Neural progenitor cell (in vitro differentiated cells): ENCODE data around the gene CHADL. TPM values are rescaled to one million over a fixed set of nuclear protein-coding genes. Genes with fewer than 3 reads are reported as not detected.
A peak's percentile ranks its signal among the peaks of the same experiment; 100 is the strongest.
"Not testable (repeated sequence)": the region's sequence is repeated elsewhere in the genome, so short reads cannot be mapped to it uniquely, and the experiment has no call there.

Experiments used
- DNase-seq: peaks from one replicate; pipeline ENCODE4 v3.0.0-alpha.2; 2016; ENCODE audit warnings: low spot score
- H2AFZ ChIP-seq: fragments of 200-600 bp; sonication (generic); replicated peaks from 2 replicates; pipeline ENCODE4 v1.6.1; 2016; ENCODE audit warnings: antibody characterized with exemption
- H3F3A ChIP-seq: fragments of 200-600 bp; sonication (generic); 2 replicates; pipeline ENCODE4 v1.6.1; 2016; ENCODE audit warnings: antibody characterized with exemption, low read depth
- H3K27ac ChIP-seq: fragments of 200-600 bp; sonication (generic); 2 replicates; pipeline ENCODE4 v1.5.1; 2016; ENCODE audit warnings: mild to moderate bottlenecking
- H3K27me3 ChIP-seq: fragments of 200-600 bp; sonication (generic); 2 replicates; pipeline ENCODE4 v1.6.1; 2016; ENCODE audit warnings: mild to moderate bottlenecking, moderate library complexity
- H3K36me3 ChIP-seq: fragments of 200-600 bp; sonication (generic); 2 replicates; pipeline ENCODE4 v1.5.1; 2016
- H3K4me1 ChIP-seq: fragments of 200-600 bp; sonication (generic); 2 replicates; pipeline ENCODE4 v1.6.1; 2016; ENCODE audit warnings: mixed run types
- H3K4me2 ChIP-seq: fragments of 200-600 bp; sonication (generic); 2 replicates; pipeline ENCODE4 v1.6.1; 2016
- H3K4me3 ChIP-seq: fragments of 200-600 bp; sonication (generic); 2 replicates; pipeline ENCODE4 v1.5.1; 2016
- H3K79me2 ChIP-seq: fragments of 200-600 bp; sonication (generic); 2 replicates; pipeline ENCODE4 v1.6.1; 2016; ENCODE audit warnings: low read depth
- H3K9ac ChIP-seq: fragments of 200-600 bp; sonication (generic); 2 replicates; pipeline ENCODE4 v1.6.1; 2016
- H3K9me3 ChIP-seq: fragments of 200-600 bp; sonication (generic); 2 replicates; pipeline ENCODE4 v1.5.1; 2016; ENCODE audit warnings: low read depth
- H4K20me1 ChIP-seq: fragments of 200-600 bp; sonication (generic); 2 replicates; pipeline ENCODE4 v1.6.1; 2016; ENCODE audit warnings: low read depth
- H3K27ac Mint-ChIP-seq: 3 replicates; pipeline ENCODE4 v1.8.0; 2021; ENCODE audit warnings: mixed read lengths
- H3K27me3 Mint-ChIP-seq: 2 replicates; pipeline ENCODE4 v1.8.0; 2022; ENCODE audit warnings: low read depth, mild to moderate bottlenecking, inconsistent platforms, moderate library complexity, mixed read lengths; ENCODE audit not compliant: insufficient read depth
- H3K36me3 Mint-ChIP-seq: 3 replicates; pipeline ENCODE4 v1.8.0; 2021; ENCODE audit warnings: mixed read lengths
- H3K4me1 Mint-ChIP-seq: 3 replicates; pipeline ENCODE4 v1.8.0; 2021; ENCODE audit warnings: mixed read lengths
- H3K4me3 Mint-ChIP-seq: 3 replicates; pipeline ENCODE4 v1.8.0; 2021; ENCODE audit warnings: mild to moderate bottlenecking, moderate library complexity, mixed read lengths
- H3K9me3 Mint-ChIP-seq: 3 replicates; pipeline ENCODE4 v1.8.0; 2020; ENCODE audit warnings: mixed read lengths
- CTCF ChIP-seq: fragments of 200-600 bp; sonication (generic); IDR thresholded peaks from 2 replicates; pipeline ENCODE4 v1.5.1; 2017; ENCODE audit warnings: antibody characterized with exemption, mild to moderate bottlenecking
- EZH2 ChIP-seq: fragments of 200-600 bp; sonication (generic); IDR thresholded peaks from 2 replicates; pipeline ENCODE4 v1.6.1; 2017; ENCODE audit warnings: antibody characterized with exemption, mild to moderate bottlenecking, moderate library complexity
- EZH2phosphoT487 ChIP-seq: fragments of 200-600 bp; sonication (generic); IDR thresholded peaks from 2 replicates; pipeline ENCODE4 v1.6.1; 2017; ENCODE audit warnings: antibody characterized with exemption
- total RNA-seq: library from RNA; depleted of rRNA; stranded (reverse); fragments of >200 nt; gene quantifications from 2 replicates; pipeline ENCODE4 v1.2.3, GENCODE V29; 2015; ENCODE audit warnings: low replicate concordance

CHADL gene
- total RNA-seq, 1 donor from 2014 or later, result not detected

DNA sequence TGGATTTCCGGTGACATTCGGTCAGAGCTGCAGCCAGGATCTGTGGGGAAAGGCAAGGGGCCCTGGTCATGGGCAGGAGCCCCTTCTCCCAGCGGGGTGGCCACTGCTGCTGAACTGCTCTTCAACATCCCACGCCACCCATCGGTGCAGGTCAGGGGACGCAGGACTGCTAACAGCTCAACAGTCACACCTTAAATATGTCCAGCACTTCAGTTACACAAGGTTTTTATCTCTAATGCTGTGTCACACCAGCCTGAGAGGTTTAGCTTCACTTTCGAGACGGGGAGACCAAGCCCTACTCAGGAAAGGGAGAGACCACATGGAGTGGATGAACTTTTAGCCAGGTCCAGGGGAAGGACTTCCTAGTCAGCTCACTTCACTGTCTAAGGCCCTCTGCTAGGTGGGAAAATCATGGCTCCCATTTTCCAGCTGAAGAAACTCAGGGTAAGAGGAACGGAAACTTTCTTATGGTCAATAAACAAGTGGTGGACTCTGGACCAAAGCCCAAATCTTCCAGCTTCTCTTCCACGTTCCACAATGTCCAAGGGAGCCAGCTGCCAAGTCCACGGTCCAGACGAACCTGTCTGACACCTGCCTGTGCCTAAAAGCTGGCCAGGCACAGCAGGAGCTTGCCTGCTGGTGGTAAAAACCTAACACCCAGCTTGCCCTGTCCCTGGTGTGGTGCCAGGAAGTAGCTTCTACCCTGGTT, 21.0 kb upstream of the CHADL start:
- H3K27ac ChIP-seq, result no peak overlapping the region
- H3K4me2 ChIP-seq, result no peak overlapping the region
- H4K20me1 ChIP-seq, result peaks cover 8% of the 10 kb centered on the region
- no peaks in the 10 kb centered on the region for H3K27me3 ChIP-seq
- H2AFZ ChIP-seq, result no peak overlapping the region
- Mint-ChIP-seq H3K36me3 (peaks cover 38% of the 10 kb centered on the region), H3K9me3 (no peaks in the 10 kb centered on the region), H3K4me1 (peaks cover 6% of the 10 kb centered on the region), H3K4me3 (no peak overlapping the region), H3K27me3 (peaks cover 2% of the 10 kb centered on the region), H3K27ac (no peak overlapping the region)
- H3K4me3 ChIP-seq, result no peak overlapping the region
- no peaks in the 10 kb centered on the region for H3F3A ChIP-seq
- no peaks in the 10 kb centered on the region for H3K79me2 ChIP-seq
- H3K9me3 ChIP-seq, result no peaks in the 10 kb centered on the region
- H3K4me1 ChIP-seq, result peaks cover 9% of the 10 kb centered on the region
- TF ChIP-seq EZH2phosphoT487 (no peak), EZH2 (no peak), CTCF (no peak)
- DNase-seq, result no peak
- no peak overlapping the region for H3K9ac ChIP-seq
- peaks cover 5% of the 10 kb centered on the region for H3K36me3 ChIP-seq

- Mint-ChIP-seq H3K4me3 (no peak overlapping the region), H3K36me3 (peaks cover 36% of the 10 kb centered on the region), H3K9me3 (no peaks in the 10 kb centered on the region)
These were observed 20.1 kb upstream of the CHADL start for GRCh38 chr22:41260871-41261270.

GRCh38 chr22:41259756-41260155, 19.0 kb upstream of the CHADL start:
- not testable (repeated sequence) for H3K4me3 Mint-ChIP-seq, H2AFZ ChIP-seq, H3K4me1 ChIP-seq, H3K36me3 ChIP-seq, H3K4me2 ChIP-seq, H3K9ac ChIP-seq, H3F3A ChIP-seq, H3K27ac Mint-ChIP-seq, H4K20me1 ChIP-seq, H3K27me3 Mint-ChIP-seq, H3K4me3 ChIP-seq, H3K27me3 ChIP-seq, H3K4me1 Mint-ChIP-seq, DNase-seq, H3K79me2 ChIP-seq, H3K9me3 ChIP-seq, H3K9me3 Mint-ChIP-seq, H3K27ac ChIP-seq
- H3K36me3 Mint-ChIP-seq, result peaks cover 30% of the 10 kb centered on the region

More at GRCh38 chr22:41260871-41261270, 20.1 kb upstream of the CHADL start:
- H3K36me3 ChIP-seq, result peaks cover 5% of the 10 kb centered on the region
- DNase-seq, result no peak
- H3K27me3 ChIP-seq, result no peaks in the 10 kb centered on the region
- no peak overlapping the region for H3K9ac ChIP-seq
- H3K9me3 ChIP-seq, result no peaks in the 10 kb centered on the region
- H3K27me3 Mint-ChIP-seq, result peaks cover 2% of the 10 kb centered on the region
- H3K4me1 ChIP-seq, result peaks cover 9% of the 10 kb centered on the region
- no peak overlapping the region for H3K4me2 ChIP-seq
- H3K79me2 ChIP-seq, result no peaks in the 10 kb centered on the region
- peaks cover 5% of the 10 kb centered on the region for H4K20me1 ChIP-seq
- H3K27ac Mint-ChIP-seq, result no peak overlapping the region
- no peak overlapping the region for H3K4me3 ChIP-seq
- H3K27ac ChIP-seq, result no peak overlapping the region
- H3F3A ChIP-seq, result no peaks in the 10 kb centered on the region
- no peak overlapping the region for H2AFZ ChIP-seq
- TF ChIP-seq EZH2phosphoT487, result no peak
- no peak for TF ChIP-seq CTCF
- no peak for TF ChIP-seq EZH2
- H3K4me1 Mint-ChIP-seq, result peaks cover 3% of the 10 kb centered on the region

DNA sequence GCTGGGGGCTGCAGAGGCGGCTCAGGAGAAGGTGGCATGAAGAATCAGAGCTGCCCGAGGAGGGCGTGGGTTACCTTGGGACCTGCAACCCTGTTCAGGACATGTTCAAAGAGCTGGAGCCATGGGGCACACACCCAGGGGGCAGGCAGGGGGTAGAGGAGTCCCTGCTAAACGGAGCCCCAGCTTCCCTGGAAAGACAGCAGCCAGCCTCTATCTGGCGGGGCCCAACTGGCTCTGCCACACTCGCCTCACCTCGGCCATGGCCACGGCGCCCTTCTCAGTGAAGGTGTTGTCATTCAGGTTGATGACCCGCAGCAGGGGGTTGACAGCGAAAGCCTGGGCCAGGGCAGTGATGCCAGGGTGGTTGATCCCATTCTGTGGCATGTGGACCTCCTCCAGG, 17.0 kb upstream of the CHADL start:
- Histone ChIP-seq H3K4me2 (no peak overlapping the region), H3K4me1 (peaks cover 9% of the 10 kb centered on the region), H3K9me3 (no peaks in the 10 kb centered on the region), H3K36me3 (peaks cover 5% of the 10 kb centered on the region), H3F3A (no peaks in the 10 kb centered on the region), H3K27me3 (no peaks in the 10 kb centered on the region), H4K20me1 (peaks cover 5% of the 10 kb centered on the region), H3K9ac (no peak overlapping the region), H3K27ac (peak overlapping the region; percentile 3), H2AFZ (no peak overlapping the region), H3K4me3 (no peak overlapping the region), H3K79me2 (no peaks in the 10 kb centered on the region)
- Mint-ChIP-seq H3K27ac (no peak overlapping the region), H3K4me3 (no peak overlapping the region), H3K4me1 (peaks cover 3% of the 10 kb centered on the region), H3K36me3 (peaks cover 26% of the 10 kb centered on the region), H3K27me3 (peaks cover 2% of the 10 kb centered on the region), H3K9me3 (no peaks in the 10 kb centered on the region)
- TF ChIP-seq CTCF (no peak), EZH2phosphoT487 (no peak), EZH2 (no peak)
- DNase-seq, result no peak
